OCI-M1 (cell line): ENCODE measurements around the gene SLF2.

Source experiments
- DNase-seq: peaks from one replicate; lab custom pipeline; 2025; lab: John Stamatoyannopoulos, UW

The SLF2 gene

DNA sequence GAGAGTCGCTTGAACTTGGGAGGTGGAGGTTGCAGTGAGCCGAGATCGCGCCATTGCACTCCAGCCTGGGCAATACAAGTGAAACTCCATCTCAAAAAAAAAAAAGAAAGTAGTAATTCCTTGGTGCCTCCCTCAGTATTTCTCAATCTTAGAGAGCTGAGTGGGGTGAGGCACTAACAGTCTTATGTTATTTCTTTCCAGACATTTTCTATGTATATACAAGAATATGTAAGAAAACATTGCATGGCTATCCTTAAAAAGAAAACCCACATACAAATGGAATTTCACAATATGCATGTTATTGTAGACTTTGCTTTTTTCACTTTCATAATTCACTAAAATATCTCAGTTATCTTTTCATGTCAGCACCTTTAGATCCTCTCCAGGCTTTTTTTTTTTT is 13.6 kb upstream of the SLF2 start:
- DNase-seq = no peak

DNA sequence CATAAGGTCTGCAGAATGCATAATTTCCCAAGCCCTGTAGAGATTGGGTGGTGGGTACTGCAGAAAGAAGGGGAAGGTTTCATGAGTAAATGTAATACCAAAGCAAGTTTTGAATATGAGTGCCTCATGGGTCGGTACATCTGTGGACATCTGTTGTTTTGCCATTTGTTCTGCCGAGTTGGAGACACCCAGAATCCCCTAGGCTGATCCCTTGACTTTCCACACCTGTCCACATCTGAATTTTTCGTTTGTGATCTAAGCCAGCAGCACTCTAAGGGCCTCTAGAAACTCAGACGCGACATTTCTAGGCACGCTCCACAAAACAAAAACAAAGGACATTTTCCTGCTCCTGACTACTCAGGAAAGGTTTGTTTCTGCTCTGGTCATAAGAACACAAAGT is 11.7 kb upstream of the SLF2 start:
- no peak for DNase-seq

DNA sequence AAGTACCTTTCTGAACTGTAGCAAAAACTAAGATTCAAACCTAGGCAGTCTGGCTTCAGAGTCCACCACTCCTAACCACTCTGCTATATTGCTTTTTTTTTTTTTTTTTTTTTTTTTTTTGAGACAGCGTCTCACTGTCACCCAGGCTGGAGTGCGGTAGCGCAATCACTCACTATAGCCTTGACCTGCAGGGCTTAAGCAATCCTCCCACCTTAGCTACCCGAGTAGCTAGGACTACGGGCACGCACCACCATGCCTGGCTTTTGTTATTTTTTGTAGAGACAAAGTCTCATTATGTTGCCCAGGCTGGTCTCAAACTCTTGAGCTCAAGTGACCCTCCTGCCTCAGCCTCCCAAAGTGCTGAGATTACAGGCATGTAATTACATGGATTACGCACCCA is 10.1 kb upstream of the SLF2 start:
- no peak for DNase-seq

DNA sequence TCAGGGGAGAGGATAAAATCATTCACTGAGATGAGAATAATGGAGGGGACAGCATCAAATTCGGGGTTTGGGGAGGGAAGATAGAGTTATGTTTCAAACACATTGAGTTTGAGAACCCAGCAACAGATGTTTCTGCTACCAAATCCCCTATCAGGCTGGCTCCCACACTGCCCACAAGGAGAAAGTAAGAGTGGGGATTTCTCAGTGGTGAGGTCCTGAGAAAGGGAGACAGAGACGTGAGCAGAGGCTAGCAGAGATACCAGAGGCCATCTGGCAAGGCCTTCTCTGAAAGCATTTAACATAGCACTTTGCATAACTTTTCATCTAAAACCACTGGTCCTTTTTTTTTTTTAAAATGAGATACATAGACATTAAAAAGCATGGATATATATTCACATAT is 7.8 kb upstream of the SLF2 start:
- no peak for DNase-seq

DNA sequence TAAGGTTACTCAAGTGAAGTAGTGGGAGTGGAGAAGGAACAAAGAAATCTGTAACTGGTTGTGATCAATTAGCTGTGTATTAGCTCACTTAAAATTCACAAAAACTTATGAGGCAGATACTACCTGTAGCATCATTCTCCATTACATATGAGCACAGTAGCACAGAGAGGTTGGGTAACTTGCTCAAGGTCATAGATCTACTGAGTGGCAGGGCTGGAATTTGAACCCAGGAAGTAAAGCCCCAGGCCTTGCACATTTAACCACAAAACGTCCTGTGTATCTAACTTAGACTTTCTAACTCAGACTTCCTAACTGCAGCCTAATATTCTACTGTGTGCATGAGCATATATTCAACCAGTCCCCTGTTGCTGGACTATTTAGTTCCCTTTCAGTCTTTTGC is 5.6 kb upstream of the SLF2 start:
- peak; percentile 20 for DNase-seq

DNA sequence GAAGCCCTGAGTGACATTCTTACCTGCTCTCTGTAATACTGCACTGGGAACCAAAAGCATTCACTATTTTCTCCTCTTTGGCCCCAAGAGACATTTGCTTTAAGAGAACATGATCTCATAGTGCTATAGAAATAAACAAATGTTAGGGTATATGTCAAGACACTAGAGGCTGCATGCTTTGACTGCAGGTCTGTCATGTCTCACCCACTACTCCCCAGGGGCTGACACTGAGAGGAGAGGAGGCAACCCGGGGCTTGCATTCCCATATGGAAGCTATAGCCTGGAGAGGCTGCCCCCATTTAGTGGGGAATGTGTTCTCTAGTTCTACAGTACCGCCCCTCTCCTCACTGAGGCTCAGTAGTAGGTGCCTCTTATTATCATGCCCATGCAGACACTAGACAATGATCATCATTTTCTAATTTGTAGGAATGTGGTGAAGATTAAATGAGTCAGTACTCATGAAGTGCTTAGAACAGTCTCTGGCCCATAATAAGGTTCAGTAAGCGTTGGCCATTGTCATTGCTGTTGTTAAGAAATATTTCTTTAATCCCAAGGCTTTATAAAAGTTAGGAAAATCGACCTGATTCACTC is 4.9 kb upstream of the SLF2 start:
- no peak for DNase-seq

DNA sequence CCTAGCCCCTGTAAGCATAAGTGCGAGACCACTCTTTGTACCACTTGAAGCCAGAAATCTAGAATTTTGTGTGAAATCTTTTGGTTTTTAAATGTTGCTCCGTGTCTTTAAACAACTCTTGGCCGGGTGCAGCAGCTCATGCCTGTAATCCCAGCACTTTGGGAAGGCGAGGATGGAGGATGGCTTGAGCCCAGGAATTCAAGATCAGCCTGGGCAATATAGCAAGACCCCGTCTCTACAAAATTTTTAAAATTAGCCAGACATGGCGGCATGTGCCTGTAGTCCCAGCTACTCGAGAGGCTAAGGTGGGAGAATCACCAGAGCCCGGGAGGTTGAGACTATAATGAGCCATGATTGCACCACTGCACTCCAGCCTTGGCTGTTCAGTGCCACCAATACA is 4.4 kb upstream of the SLF2 start:
- DNase-seq = no peak

DNA sequence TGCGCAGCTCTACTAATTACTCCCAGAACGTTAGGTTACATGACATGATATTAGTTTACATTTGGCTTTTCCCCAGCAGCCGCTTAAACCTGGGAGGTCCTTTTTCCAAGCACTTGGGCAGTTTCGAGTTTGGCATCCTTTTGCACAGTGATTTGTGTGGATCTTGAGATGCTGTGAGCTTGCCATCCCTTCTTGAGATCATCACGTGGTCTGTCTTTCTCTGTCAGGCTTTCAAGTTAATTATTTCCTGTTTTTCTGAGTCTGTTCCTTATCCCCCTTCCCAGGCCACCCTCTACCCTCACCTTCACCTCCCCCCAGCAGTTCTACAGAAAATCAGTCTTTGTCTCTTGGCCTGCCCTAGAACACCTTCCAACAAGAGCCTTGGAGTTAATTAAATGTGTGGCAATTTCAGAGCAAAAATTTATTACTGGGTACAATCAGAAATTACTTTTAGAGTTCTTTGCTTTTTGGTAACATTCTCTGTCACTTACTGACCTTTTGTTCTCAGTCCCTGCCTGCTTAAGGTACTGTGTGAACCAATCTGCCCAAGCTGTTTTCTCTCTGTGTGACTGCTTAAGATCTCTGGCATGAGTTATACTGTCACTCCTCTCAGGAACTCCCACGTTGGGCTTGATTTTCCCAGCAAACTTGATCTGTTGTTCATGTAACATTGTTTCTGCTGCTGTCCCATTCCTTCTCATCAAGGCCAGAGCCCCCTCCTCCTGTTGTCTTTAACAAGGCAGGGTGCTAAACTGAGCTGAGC is 3.1 kb upstream of the SLF2 start:
- DNase-seq = peak; percentile 55

DNA sequence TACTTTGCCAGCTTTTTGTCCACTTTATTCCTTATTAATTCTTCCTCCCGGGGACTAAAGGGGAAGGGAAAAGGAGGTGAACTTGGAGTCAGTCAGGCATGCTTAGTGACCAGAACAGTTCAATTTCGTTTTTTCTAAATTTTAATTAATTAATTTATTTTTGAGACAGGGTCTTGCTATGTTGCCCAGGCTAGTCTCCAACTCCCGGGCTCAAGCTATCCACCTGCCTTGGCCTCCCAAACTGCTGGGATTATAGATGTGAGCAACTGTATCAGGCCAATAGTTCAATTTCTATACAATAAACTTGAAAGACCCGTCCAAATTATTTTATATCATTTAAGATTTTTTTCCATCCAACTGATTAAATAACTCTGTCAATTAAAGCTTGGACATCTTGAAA is 1.3 kb upstream of the SLF2 start:
- no peak for DNase-seq

DNA sequence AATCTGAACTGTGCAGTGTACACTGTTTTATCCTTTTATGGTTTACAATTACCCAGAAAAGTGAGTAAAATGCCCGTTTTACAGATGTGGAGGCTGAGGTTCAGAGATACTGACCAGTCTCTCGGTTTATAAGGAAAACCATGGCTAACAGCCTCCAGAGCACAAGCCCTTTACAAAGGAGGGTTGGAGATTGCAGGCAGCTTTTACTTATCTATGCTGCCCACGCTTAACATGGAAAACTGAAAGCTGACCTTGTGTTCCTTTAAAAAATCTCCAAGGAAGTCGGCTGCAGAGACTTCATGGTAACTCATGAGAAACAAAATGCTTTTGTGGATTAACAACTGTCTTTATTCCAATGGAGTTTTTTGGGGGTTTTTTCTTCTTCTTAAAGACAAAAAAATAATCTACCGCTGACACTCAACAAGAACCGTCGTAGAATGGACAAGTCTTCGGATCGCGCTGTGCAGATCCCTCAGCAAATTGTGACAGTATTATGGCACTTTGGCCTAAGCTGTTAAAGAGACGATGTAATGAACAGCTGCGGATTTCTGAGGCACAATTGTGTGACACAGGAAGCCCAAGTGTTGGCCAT is 654 bp upstream of the SLF2 start:
- DNase-seq = peak; percentile 90

DNA sequence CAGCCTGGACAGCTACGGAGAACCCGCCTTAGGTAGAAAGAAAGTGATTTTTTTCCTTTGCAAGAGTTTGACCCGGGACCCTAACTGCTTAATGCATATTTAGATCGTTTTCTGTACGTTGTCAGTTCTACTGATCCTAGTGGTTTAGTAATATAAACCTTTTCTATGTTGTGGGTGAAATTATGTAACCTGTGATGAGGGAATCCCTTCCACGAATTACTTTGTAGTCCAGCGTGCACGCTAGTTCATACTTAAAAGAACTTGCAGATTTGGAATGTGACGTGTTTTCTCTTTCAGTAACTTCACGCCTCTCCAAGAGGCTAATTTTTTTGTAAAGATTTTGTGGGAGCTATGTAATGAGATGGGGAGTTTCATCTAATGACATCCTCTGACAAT is 705 bp downstream of the SLF2 start:
- no peak for DNase-seq

DNA sequence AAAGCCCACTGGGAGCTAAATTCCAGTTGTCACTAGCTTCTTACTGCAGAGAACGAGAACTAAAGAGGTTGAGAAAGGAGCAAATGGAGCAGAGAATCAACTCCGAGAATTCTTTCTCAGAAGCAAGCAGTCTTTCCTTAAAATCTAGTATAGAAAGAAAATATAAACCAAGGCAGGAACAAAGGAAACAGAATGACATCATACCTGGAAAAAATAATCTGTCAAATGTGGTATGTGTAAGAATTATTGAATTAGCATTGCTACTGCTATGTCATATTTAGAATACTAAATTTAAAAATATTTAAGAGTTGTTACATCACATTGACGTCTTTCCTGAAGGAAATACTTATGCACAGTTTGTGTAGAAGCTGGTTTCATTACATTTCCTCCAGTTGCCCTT is 4.3 kb downstream of the SLF2 start:
- no peak for DNase-seq

DNA sequence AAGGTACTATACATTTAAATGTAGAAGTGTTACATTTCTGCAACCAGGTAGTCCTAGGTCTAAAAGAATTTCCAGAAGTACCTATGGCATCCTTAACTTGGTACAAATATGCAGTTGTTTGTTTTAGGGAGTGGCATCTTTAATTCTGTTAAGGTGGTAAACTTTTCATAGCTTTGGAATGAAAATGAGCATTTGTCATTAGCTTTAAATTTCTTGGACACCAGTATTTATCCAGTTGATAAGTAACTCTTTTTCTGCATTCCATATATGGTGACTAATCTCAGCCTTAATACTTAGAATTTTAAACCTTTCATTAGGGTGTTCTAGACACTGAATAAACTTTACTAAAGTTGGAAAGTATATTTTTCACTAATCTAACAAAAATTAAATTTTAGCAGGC is 10.8 kb downstream of the SLF2 start:
- DNase-seq = no peak

DNA sequence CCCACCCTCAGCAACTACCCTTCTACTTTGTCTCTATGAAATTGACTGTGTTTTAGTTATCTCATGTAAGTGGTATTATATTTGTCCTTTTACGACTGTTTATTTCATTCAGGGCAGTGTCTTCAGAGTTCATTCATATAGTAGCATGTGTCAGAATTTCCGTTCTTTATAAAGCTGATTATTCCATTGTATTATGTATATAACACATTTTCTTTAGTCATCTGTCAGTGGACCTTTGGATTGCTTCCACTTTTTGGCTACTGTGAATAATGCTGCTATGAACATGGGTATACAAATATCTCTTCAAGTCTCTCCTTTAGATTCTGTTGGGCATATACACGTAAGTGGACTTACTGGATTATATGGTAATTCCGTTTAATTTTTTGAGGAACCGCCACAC is 14.5 kb downstream of the SLF2 start:
- no peak for DNase-seq

DNA sequence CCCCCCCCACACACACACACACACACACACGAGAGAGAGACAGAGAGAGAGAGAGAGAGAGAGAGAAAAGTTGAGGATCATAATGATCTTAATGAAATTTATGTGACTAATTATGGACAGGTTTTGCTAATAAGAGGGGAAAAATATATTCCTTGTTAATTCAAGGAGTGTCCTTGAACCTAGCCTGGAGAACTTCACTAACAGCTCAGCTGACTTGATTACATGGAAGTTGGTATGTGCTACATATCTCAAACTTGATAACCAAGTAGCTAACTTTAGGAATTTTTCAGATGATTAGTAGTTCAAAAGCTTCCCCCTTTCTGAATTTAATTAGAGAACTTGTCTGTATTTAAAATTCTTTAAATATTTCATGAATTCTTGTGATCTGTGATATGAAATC is 15.3 kb downstream of the SLF2 start:
- no peak for DNase-seq

DNA sequence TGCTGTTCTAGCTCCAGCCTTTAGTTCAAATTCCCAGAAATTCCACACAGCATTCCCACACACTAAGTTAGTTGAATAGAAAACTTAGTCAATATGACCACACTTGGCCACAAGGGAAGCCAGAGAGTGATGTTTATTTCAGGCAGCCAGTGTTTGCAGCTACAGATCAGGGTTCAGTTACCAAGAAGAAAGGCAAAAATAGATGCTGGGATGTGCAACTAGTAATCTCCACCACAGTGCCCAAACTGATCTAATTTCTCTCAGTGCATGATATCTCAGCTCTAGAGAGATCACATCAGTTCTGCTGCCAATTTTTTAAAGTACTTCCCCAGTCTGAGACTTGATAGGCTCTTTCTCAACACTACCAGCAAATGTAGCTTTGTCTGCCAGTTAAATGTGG is 17.6 kb downstream of the SLF2 start:
- DNase-seq = no peak

DNA sequence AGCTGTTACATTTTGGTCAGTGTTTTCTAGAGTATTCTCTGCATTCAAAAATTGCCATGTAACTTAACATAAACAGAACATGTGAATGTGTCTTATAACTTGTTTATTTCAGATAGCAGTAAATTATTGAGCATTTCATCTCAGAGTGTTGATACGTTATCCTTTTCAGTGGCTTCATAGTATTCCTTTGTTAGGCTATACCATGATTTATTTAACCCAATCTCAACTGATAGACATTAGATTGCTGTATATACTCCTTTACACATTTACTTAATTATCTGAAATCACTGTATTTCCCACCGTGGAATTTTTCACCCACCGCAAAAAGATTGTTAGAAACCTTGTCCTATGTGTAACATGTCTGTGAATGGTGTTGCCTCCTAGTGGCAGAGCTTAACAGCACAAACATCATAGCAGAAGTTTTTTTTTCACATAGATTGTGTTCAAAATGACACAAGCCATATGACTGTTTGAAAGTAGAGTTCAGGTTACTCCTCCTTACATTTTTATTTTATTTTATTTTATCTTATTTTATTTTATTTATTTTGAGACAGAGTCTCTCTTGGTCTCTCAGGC is 21.4 kb downstream of the SLF2 start:
- peak; percentile 10 for DNase-seq

DNA sequence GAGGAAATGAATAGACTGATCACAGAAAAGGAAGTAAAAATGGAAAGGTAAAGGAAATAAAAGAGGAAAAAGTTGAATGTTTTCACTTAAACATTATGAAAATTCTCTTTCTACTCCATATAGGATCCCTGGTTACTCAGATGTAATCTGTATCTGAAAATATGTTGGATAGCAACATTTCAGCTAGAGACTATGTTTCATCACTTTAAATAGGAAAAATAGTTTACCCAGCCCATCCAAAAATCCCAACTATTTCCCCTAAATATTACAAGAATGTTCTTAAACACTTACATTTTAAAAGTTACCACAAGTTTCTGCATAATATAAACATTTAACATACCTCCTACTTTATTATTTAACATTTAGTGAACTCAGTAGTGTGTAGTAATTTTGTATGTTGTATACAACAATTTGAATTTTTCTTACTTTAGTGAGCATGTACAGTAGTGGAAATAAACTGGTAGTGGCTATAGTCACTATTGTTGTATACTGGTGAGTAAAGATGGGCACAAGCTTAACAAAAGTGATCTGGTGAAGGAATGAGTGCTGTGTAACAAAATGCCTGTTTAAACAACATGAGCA is 27.1 kb downstream of the SLF2 start:
- DNase-seq = no peak

DNA sequence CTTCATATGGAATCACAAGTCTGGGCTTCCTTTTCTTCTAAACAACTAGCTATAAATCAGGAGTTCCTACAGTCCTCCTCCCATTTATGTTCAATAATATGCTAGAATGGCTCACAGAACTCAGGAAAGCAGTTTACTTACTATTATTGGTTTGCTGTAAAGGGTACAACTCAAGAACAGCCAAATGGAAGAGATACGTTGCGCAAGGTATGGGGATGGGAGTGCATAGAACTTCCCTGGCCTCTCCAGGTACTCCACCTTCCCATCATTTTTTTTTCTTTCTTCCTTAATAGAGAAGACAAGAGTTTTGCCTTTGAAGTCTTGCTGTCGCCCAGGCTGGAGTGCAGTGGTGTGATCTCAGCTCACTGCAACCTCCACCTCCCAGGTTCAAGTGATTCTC is 29.5 kb downstream of the SLF2 start:
- no peak for DNase-seq

DNA sequence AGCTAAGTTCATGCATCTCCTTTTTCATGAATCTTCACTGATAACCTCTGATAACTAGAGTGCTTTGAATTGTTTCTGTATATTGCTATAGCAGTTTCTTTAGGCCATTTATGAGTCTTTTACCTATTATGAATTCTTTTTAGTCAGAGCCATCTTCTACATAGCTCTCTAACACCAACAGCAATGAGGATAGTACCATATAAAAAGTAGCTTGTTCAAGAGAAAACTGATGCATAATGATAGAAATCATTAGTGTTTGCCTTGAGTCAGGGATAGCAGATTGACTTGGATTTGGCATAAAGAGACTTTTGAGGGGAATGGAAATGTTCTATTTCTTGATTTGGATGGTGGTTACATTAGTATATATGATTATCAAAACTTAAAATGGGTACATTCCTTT is 30.7 kb downstream of the SLF2 start:
- DNase-seq = no peak

DNA sequence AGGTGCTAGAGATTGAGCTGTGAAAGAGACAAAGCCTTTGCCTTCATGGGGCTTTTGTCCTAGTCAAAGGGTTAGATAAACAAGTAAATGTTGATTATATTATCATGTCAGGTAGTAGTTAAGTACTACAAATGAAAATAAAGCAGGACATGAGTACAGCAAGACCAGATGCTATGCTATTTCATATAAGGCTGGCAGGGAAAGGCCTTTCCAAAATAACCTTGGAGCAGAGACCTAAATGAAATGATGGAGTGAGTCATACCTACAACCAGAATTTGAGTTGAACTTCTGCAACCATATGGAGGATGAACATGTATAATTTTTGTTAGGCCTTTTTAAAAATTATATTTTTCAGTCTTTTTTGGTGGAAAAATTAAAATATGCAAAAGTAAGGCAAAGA is 33.0 kb downstream of the SLF2 start:
- DNase-seq = no peak

DNA sequence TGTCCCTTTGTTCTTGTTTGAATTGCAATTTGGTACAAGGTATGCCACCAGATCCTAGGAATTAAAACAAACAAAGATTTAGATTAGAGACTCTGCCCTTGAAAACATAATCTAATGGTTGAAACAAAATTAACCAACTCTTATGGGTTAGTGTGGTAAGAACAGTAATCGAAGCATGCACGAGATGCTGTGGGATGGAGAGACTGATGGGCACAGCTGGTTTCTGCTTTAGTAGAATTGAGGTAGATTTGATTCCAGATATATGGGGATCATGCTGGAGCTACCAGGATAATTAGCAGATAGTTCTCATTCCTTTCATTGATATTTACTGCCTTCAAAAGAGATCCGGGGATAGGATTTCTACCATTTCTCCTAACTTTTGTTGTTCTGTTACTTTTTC is 36.2 kb downstream of the SLF2 start:
- DNase-seq = no peak

DNA sequence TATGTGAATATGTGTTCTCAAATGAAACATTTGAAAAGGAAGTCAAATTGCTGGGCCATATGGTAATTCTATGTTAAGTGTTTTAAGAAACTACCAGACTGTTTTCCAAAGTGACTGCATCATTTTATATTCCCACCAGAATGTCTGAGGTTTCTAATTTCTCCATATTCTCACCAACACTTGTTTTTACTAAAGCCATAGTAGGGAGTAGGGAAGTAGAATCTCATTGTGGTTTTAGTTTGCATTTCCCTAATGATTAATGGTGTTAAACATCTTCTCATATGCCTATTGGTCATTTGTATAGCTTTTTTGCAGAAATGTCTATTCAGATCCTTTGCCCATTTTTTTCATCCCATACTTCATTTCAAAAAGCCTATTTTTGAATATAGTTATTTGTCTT is 47.5 kb downstream of the SLF2 start:
- DNase-seq = no peak
